Stomach smooth muscle (tissue), 2 donors: ENCODE measurements around the gene BST1.

Experiments
- H3K27ac ChIP-seq: one replicate; pipeline ENCODE4 v1.7.0; 2013; ENCODE audit warnings: mild to moderate bottlenecking, low read length, inconsistent platforms
- H3K27me3 ChIP-seq, 2 donors: one replicate each; pipeline ENCODE4 v1.7.0; 2013; ENCODE audit warnings: low read length in 2 of 2; ENCODE audit not compliant: insufficient read depth in 2 of 2, control insufficient read depth in 1 of 2
- H3K36me3 ChIP-seq, 2 donors: one replicate each; pipeline ENCODE4 v1.7.0; 2013; ENCODE audit warnings: low read length in 2 of 2; ENCODE audit not compliant: control insufficient read depth in 2 of 2, insufficient read depth in 2 of 2
- H3K4me1 ChIP-seq: one replicate; pipeline ENCODE4 v1.7.0; 2013; ENCODE audit warnings: low read length; ENCODE audit not compliant: control insufficient read depth, insufficient read depth
- H3K4me3 ChIP-seq, 2 donors: one replicate each; pipeline ENCODE4 v1.7.0; 2013; ENCODE audit warnings: low read length in 2 of 2
- H3K9ac ChIP-seq, 2 donors: one replicate each; pipeline ENCODE4 v1.7.0; 2013; ENCODE audit warnings: low read length in 2 of 2, mild to moderate bottlenecking in 1 of 2
- H3K9me3 ChIP-seq, 2 donors: one replicate each; pipeline ENCODE4 v1.7.0; 2013; ENCODE audit warnings: low read length in 2 of 2; ENCODE audit not compliant: control insufficient read depth in 2 of 2
- donor health status: healthy.
- donor health status: Pancreatic carcinoma.

The BST1 gene

GRCh38 chr4:15690020-15690809 is 12.7 kb upstream of the BST1 start:
- Histone ChIP-seq H3K27me3 (no peaks in the 10 kb centered on the region), H3K36me3 (peaks cover 3 to 8% of the 10 kb centered on the region in 2 donors), H3K27ac (no peak overlapping the region), H3K4me3 (no peak overlapping the region), H3K9me3 (no peaks in the 10 kb centered on the region), H3K4me1 (no peaks in the 10 kb centered on the region), H3K9ac (no peak overlapping the region)

GRCh38 chr4:15691346-15692135 is 11.3 kb upstream of the BST1 start:
- Histone ChIP-seq H3K27ac (no peak overlapping the region), H3K36me3 (peaks cover 0 to 2% of the 10 kb centered on the region in 2 donors), H3K9me3 (no peaks in the 10 kb centered on the region), H3K4me3 (no peak overlapping the region), H3K27me3 (no peaks in the 10 kb centered on the region), H3K4me1 (no peaks in the 10 kb centered on the region), H3K9ac (no peak overlapping the region)

GRCh38 chr4:15692602-15693001 is 10.3 kb upstream of the BST1 start:
- no peaks in the 10 kb centered on the region for H3K36me3 ChIP-seq
- H3K9ac ChIP-seq, result no peak overlapping the region
- no peak overlapping the region for H3K4me3 ChIP-seq
- H3K4me1 ChIP-seq, result no peaks in the 10 kb centered on the region
- no peak overlapping the region for H3K27ac ChIP-seq
- no peaks in the 10 kb centered on the region for H3K9me3 ChIP-seq
- no peaks in the 10 kb centered on the region for H3K27me3 ChIP-seq

- no peaks in the 10 kb centered on the region for H3K4me1 ChIP-seq
- no peaks in the 10 kb centered on the region for H3K9me3 ChIP-seq
- no peaks in the 10 kb centered on the region for H3K36me3 ChIP-seq
- no peak overlapping the region for H3K27ac ChIP-seq
- H3K4me3 ChIP-seq, result no peak overlapping the region
- no peaks in the 10 kb centered on the region for H3K27me3 ChIP-seq
- H3K9ac ChIP-seq, result no peak overlapping the region
These were observed 8.4 kb upstream of the BST1 start for GRCh38 chr4:15694431-15694830.

- Histone ChIP-seq H3K4me1 (no peaks in the 10 kb centered on the region), H3K9me3 (no peaks in the 10 kb centered on the region), H3K27ac (no peak overlapping the region)
These were observed 7.6 kb upstream of the BST1 start for GRCh38 chr4:15695240-15695699.

GRCh38 chr4:15695729-15696128 is 7.1 kb upstream of the BST1 start:
- Histone ChIP-seq H3K9me3 (no peaks in the 10 kb centered on the region), H3K4me3 (no peak overlapping the region), H3K4me1 (no peaks in the 10 kb centered on the region), H3K9ac (no peak overlapping the region), H3K36me3 (no peaks in the 10 kb centered on the region), H3K27ac (no peak overlapping the region), H3K27me3 (no peaks in the 10 kb centered on the region)

More at GRCh38 chr4:15695240-15695699, 7.6 kb upstream of the BST1 start:
- no peak overlapping the region for H3K9ac ChIP-seq
- no peaks in the 10 kb centered on the region for H3K36me3 ChIP-seq
- no peak overlapping the region for H3K4me3 ChIP-seq
- no peaks in the 10 kb centered on the region for H3K27me3 ChIP-seq

- Histone ChIP-seq H3K4me1 (no peaks in the 10 kb centered on the region), H3K9me3 (no peaks in the 10 kb centered on the region), H3K36me3 (no peaks in the 10 kb centered on the region), H3K4me3 (no peak overlapping the region), H3K9ac (no peak overlapping the region), H3K27ac (no peak overlapping the region), H3K27me3 (no peaks in the 10 kb centered on the region)
These were observed 6.0 kb upstream of the BST1 start for GRCh38 chr4:15696866-15697265.

- Histone ChIP-seq H3K4me1 (peaks cover 9% of the 10 kb centered on the region), H3K4me3 (peak overlapping the region; percentile 72 to 78), H3K27ac (peak overlapping the region; percentile 46), H3K36me3 (no peaks in the 10 kb centered on the region), H3K9ac (no peak overlapping the region), H3K9me3 (no peaks in the 10 kb centered on the region), H3K27me3 (no peaks in the 10 kb centered on the region)
These were observed 574 bp downstream of the BST1 start for GRCh38 chr4:15703439-15703838.

GRCh38 chr4:15704129-15704528 is 1.3 kb downstream of the BST1 start:
- Histone ChIP-seq H3K9me3 (no peaks in the 10 kb centered on the region), H3K4me1 (peaks cover 9% of the 10 kb centered on the region), H3K4me3 (no peak overlapping the region), H3K27ac (no peak overlapping the region), H3K36me3 (no peaks in the 10 kb centered on the region), H3K27me3 (no peaks in the 10 kb centered on the region), H3K9ac (no peak overlapping the region)

GRCh38 chr4:15706646-15707362 is 3.9 kb downstream of the BST1 start:
- H3K9me3 ChIP-seq, result no peaks in the 10 kb centered on the region
- no peaks in the 10 kb centered on the region for H3K27me3 ChIP-seq
- peaks cover 9% of the 10 kb centered on the region for H3K4me1 ChIP-seq
- no peak overlapping the region for H3K4me3 ChIP-seq
- H3K36me3 ChIP-seq, result no peaks in the 10 kb centered on the region
- no peak overlapping the region for H3K9ac ChIP-seq
- H3K27ac ChIP-seq, result no peak overlapping the region
